GM19372 (cell line): ENCODE results near the gene UPK3BL1.
"Not testable (repeated sequence)": the region's sequence is repeated elsewhere in the genome, so short reads cannot be mapped to it uniquely, and the experiment has no call there.

Experiments used
- ATAC-seq: cut with Tn5 transposase; IDR thresholded peaks from one replicate; pipeline ENCODE4 v1.9.1; 2021; ENCODE audit warnings: mild to moderate bottlenecking, low read depth, moderate library complexity; ENCODE audit not compliant: unreplicated experiment

UPK3BL1 gene

GRCh38 chr7:102634299-102634698, 8.3 kb downstream of the UPK3BL1 start:
- not testable (repeated sequence) for ATAC-seq

GRCh38 chr7:102630622-102631021, 12.0 kb downstream of the UPK3BL1 start:
- ATAC-seq = not testable (repeated sequence)

GRCh38 chr7:102627271-102627904, 15.2 kb downstream of the UPK3BL1 start:
- ATAC-seq = not testable (repeated sequence)

- not testable (repeated sequence) for ATAC-seq
Observed at GRCh38 chr7:102618122-102618521, 24.5 kb downstream of the UPK3BL1 start.

GRCh38 chr7:102616507-102617125, 26.0 kb downstream of the UPK3BL1 start, which contains the start of gene RASA4:
RASA4 (minus strand) TSS chr7:102616756; CDS start chr7:102616689, 67 bp downstream.
- peak; percentile 84 for ATAC-seq

GRCh38 chr7:102615930-102616329, 26.7 kb downstream of the UPK3BL1 start:
- ATAC-seq = not testable (repeated sequence)

- not testable (repeated sequence) for ATAC-seq
Observed at GRCh38 chr7:102614873-102615272, 27.7 kb downstream of the UPK3BL1 start.

GRCh38 chr7:102614346-102614697, 28.3 kb downstream of the UPK3BL1 start:
- ATAC-seq = not testable (repeated sequence)

- peak; percentile 52 for ATAC-seq
Observed at GRCh38 chr7:102613575-102614345, 28.8 kb downstream of the UPK3BL1 start.

GRCh38 chr7:102611675-102612325, 30.8 kb downstream of the UPK3BL1 start:
- not testable (repeated sequence) for ATAC-seq

- ATAC-seq = peak; percentile 39
Observed at GRCh38 chr7:102611013-102611674, 31.4 kb downstream of the UPK3BL1 start.

GRCh38 chr7:102610441-102610840, 32.1 kb downstream of the UPK3BL1 start:
- ATAC-seq = not testable (repeated sequence)

- ATAC-seq = not testable (repeated sequence)
Observed at GRCh38 chr7:102609734-102610133, 32.9 kb downstream of the UPK3BL1 start.

GRCh38 chr7:102606848-102607247, 35.7 kb downstream of the UPK3BL1 start:
- not testable (repeated sequence) for ATAC-seq

GRCh38 chr7:102604431-102605145, 38.0 kb downstream of the UPK3BL1 start:
- ATAC-seq = not testable (repeated sequence)

- not testable (repeated sequence) for ATAC-seq
Observed at GRCh38 chr7:102602317-102602716, 40.3 kb downstream of the UPK3BL1 start.

GRCh38 chr7:102599699-102600098, 42.9 kb downstream of the UPK3BL1 start:
- ATAC-seq = not testable (repeated sequence)

GRCh38 chr7:102596036-102596435, 46.6 kb downstream of the UPK3BL1 start:
- not testable (repeated sequence) for ATAC-seq

GRCh38 chr7:102593637-102594334, 48.8 kb downstream of the UPK3BL1 start:
- ATAC-seq = peak; percentile 63
